HCT116 (cell line): Measurements from ENCODE around the gene AKR1C4.

Experiments used
- EZH2phosphoT487 ChIP-seq: fragments of 200-600 bp; IDR thresholded peaks from 2 replicates; pipeline ENCODE4 v1.6.1; 2018; ENCODE audit warnings: antibody characterized with exemption, borderline replicate concordance
- FOSL1 ChIP-seq: IDR thresholded peaks from 2 replicates; pipeline ENCODE4 v1.6.1; 2012; ENCODE audit warnings: low read depth
- JUND ChIP-seq: IDR thresholded peaks from 2 replicates; pipeline ENCODE4 v1.6.1; 2012
- POLR2A ChIP-seq: IDR thresholded peaks from 2 replicates; pipeline ENCODE4 v1.7.0; 2011; ENCODE audit warnings: borderline replicate concordance; ENCODE audit not compliant: insufficient read depth, insufficient read length; ENCODE audit errors: extremely low read depth
- POLR2AphosphoS5 ChIP-seq: IDR thresholded peaks from 2 replicates; pipeline ENCODE4 v1.6.1; 2011; ENCODE audit warnings: mild to moderate bottlenecking, low read depth, low read length, moderate library complexity
- SRF ChIP-seq: IDR thresholded peaks from 2 replicates; pipeline ENCODE4 v1.6.1; 2012; ENCODE audit warnings: low read depth
- TCF7L2 ChIP-seq: IDR thresholded peaks from 2 replicates; pipeline ENCODE4 v1.7.0; 2011; ENCODE audit warnings: borderline replicate concordance, inconsistent platforms; ENCODE audit not compliant: insufficient read depth, insufficient read length; ENCODE audit errors: extremely low read depth
- YY1 ChIP-seq: IDR thresholded peaks from 2 replicates; pipeline ENCODE4 v1.6.1; 2011; ENCODE audit warnings: low read length, low read depth, moderate library complexity, mild to moderate bottlenecking; ENCODE audit not compliant: insufficient replicate concordance; ENCODE audit errors: extremely low read depth
- ZNF274 ChIP-seq: fragments of 200-500 bp; sonication (Bioruptor generic); IDR thresholded peaks from 2 replicates; pipeline ENCODE4 v1.6.1; 2014; ENCODE audit warnings: mild to moderate bottlenecking, low read depth, low read length, inconsistent platforms
- TF ChIP-seq, protein P1 (sequence below): IDR thresholded peaks from 2 replicates; pipeline ENCODE4 v1.6.1; 2011; ENCODE audit warnings: mild to moderate bottlenecking, low read length, moderate library complexity; ENCODE audit not compliant: insufficient replicate concordance; ENCODE audit errors: extremely low read depth
- TF ChIP-seq, protein P2 (sequence below), 3 experiments: fragments of 200-600 bp in 1 of 3; sonication (generic) in 1 of 3; IDR thresholded peaks in 2 of 3; conservative IDR thresholded peaks in 1 of 3; 2 replicates each; pipeline ENCODE4 v1.5.1; 2012 to 2017; ENCODE audit warnings: low read depth in 2 of 3, low read length in 2 of 3, antibody characterized with exemption in 1 of 3, borderline replicate concordance in 1 of 3, control low read depth in 1 of 3, mild to moderate bottlenecking in 1 of 3, mixed read lengths in 1 of 3, mixed run types in 1 of 3, moderate library complexity in 1 of 3; ENCODE audit not compliant: insufficient read depth in 1 of 3
- TF ChIP-seq, protein P3 (sequence below): IDR thresholded peaks from 2 replicates; pipeline ENCODE4 v1.6.1; 2012; ENCODE audit warnings: low read depth
- TF ChIP-seq, protein P4 (sequence below): IDR thresholded peaks from 2 replicates; pipeline ENCODE4 v1.6.1; 2012

DNA sequence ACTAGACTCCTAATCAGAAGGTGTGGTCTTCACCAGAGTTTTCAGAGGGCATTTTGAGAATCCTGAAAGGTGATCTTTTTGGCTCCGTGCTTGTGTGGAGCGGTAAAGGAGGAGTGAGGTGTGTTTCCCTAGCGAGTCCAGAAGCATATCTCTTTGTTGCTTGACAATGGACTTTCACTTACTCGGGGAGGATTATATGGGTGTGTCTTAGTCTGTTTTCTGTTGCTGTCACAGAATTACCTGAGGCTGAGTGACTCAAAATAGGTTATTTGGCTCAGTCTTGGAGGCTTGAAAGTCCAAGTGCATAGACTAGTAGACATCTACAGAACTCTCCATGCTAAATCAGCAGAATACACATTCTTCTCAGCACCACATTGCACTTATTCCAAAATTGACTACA is 57.9 kb downstream of the AKR1C4 start:
- TF ChIP-seq, protein P1, sequence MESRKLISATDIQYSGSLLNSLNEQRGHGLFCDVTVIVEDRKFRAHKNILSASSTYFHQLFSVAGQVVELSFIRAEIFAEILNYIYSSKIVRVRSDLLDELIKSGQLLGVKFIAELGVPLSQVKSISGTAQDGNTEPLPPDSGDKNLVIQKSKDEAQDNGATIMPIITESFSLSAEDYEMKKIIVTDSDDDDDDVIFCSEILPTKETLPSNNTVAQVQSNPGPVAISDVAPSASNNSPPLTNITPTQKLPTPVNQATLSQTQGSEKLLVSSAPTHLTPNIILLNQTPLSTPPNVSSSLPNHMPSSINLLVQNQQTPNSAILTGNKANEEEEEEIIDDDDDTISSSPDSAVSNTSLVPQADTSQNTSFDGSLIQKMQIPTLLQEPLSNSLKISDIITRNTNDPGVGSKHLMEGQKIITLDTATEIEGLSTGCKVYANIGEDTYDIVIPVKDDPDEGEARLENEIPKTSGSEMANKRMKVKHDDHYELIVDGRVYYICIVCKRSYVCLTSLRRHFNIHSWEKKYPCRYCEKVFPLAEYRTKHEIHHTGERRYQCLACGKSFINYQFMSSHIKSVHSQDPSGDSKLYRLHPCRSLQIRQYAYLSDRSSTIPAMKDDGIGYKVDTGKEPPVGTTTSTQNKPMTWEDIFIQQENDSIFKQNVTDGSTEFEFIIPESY: no peak
- TF ChIP-seq, protein P2, sequence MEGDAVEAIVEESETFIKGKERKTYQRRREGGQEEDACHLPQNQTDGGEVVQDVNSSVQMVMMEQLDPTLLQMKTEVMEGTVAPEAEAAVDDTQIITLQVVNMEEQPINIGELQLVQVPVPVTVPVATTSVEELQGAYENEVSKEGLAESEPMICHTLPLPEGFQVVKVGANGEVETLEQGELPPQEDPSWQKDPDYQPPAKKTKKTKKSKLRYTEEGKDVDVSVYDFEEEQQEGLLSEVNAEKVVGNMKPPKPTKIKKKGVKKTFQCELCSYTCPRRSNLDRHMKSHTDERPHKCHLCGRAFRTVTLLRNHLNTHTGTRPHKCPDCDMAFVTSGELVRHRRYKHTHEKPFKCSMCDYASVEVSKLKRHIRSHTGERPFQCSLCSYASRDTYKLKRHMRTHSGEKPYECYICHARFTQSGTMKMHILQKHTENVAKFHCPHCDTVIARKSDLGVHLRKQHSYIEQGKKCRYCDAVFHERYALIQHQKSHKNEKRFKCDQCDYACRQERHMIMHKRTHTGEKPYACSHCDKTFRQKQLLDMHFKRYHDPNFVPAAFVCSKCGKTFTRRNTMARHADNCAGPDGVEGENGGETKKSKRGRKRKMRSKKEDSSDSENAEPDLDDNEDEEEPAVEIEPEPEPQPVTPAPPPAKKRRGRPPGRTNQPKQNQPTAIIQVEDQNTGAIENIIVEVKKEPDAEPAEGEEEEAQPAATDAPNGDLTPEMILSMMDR (IDR thresholded peaks at IDR 0.05 in 2 of 3, conservative IDR thresholded peaks at IDR 0.05 in 1 of 3; ENCODE audit: borderline replicate concordance in 1 of 3, insufficient read depth in 1 of 3, low read depth in 2 of 3, low read length in 2 of 3): no peak
- TF ChIP-seq, protein P3, sequence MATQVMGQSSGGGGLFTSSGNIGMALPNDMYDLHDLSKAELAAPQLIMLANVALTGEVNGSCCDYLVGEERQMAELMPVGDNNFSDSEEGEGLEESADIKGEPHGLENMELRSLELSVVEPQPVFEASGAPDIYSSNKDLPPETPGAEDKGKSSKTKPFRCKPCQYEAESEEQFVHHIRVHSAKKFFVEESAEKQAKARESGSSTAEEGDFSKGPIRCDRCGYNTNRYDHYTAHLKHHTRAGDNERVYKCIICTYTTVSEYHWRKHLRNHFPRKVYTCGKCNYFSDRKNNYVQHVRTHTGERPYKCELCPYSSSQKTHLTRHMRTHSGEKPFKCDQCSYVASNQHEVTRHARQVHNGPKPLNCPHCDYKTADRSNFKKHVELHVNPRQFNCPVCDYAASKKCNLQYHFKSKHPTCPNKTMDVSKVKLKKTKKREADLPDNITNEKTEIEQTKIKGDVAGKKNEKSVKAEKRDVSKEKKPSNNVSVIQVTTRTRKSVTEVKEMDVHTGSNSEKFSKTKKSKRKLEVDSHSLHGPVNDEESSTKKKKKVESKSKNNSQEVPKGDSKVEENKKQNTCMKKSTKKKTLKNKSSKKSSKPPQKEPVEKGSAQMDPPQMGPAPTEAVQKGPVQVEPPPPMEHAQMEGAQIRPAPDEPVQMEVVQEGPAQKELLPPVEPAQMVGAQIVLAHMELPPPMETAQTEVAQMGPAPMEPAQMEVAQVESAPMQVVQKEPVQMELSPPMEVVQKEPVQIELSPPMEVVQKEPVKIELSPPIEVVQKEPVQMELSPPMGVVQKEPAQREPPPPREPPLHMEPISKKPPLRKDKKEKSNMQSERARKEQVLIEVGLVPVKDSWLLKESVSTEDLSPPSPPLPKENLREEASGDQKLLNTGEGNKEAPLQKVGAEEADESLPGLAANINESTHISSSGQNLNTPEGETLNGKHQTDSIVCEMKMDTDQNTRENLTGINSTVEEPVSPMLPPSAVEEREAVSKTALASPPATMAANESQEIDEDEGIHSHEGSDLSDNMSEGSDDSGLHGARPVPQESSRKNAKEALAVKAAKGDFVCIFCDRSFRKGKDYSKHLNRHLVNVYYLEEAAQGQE: no peak
- TF ChIP-seq YY1 (no peak), JUND (no peak), EZH2phosphoT487 (no peak), TCF7L2 (no peak), FOSL1 (no peak), POLR2A (no peak), POLR2AphosphoS5 (no peak), SRF (no peak), ZNF274 (no peak)
- TF ChIP-seq, protein P4, sequence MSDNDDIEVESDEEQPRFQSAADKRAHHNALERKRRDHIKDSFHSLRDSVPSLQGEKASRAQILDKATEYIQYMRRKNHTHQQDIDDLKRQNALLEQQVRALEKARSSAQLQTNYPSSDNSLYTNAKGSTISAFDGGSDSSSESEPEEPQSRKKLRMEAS: no peak
